Measurements from ENCODE around the gene GYS1.
"Not testable (repeated sequence)": the region's sequence is repeated elsewhere in the genome, so short reads cannot be mapped to it uniquely, and the experiment has no call there.

The GYS1 gene

DNA sequence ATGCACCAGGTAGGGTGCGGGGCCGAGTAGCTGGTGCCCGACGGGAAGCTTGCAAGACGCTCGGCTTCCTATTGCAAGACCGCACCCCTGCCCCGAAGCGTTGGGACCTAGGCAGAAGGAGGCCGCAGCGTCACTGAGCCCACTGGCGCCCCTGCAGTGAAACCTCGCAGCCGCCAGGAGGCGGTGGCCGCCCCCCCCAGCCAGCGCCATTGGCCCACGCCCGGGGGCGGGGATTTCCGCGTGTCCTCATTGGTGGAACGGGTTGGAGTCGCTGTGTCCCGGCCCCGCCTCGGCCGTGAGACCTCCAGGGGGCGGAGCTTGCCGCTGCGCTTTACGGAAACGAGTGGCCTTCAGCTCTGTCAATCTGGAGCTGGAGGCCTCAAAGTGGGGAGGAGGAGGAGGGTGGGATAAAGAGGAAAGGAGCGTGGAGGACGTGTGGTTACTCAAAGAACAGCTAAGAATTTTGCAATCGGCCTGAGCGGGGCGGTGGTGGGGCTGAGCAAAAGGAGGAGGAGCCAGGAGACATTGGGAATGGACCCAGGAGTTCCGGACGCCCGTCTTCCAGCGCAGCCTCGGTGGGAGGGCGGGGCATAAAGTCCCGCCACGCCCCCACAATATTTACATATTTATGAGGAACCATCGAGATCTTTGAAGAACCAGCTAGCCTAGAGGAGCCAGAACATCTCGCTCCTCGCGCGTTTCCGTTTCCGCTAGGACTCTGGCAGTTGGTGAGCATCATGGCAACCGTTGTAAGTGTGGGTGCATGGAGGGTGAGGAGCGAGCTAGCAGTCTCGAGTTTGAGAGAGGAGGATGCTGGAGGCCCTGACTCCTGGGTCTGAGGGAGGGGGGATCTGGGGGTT lies at the start of gene GYS1, which contains the start of gene RUVBL2:
Gene GYS1 (minus strand): TSS at position 135 of the 860 bp plus-strand sequence. CDS start 197 bp downstream, outside the sequence.
Gene RUVBL2 (plus strand): TSS at position 713 of the 860 bp plus-strand sequence. CDS start 25 bp downstream, at position 738.
- DNase-seq = peak; percentile 99

DNA sequence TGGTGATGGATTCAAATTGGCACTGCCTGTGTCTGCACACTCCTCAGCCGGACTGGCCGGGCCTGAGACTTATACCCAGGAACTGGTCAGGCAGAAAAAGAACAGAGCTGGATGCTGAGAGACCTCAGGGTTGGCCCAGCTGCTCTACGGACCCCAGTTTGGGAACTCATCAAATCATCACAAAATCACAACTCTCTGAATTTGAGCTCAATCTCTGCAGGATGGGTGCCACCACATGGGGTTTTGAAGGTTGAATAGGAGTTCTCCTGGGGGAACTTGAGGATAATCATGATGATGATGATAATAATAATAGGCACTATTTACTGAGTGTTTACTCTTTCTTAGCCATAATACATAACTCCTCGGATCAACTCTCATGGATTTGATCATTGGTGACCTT lies 49.6 kb upstream of the GYS1 start:
- DNase-seq = not testable (repeated sequence)

DNA sequence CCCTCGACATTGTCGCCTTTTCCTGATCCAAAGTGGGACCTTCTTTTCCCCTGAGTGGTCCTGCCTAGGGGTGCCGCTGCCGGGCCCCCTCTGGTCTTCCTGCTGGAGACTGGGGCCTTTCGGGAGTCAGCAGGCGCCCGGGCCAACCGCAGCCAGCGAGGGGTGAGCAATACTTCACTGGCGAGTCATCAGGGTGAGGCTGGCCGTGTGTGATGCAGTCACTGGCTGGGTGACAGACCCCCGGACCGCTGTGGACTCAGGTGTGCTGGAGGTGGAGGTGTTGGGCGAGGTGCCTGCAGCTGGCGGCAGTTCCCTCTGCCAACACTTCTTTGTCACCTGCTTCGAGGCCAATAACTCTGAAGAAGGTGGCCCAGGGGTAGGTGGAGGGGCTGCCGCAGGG lies 49.1 kb upstream of the GYS1 start:
- DNase-seq = no peak

DNA sequence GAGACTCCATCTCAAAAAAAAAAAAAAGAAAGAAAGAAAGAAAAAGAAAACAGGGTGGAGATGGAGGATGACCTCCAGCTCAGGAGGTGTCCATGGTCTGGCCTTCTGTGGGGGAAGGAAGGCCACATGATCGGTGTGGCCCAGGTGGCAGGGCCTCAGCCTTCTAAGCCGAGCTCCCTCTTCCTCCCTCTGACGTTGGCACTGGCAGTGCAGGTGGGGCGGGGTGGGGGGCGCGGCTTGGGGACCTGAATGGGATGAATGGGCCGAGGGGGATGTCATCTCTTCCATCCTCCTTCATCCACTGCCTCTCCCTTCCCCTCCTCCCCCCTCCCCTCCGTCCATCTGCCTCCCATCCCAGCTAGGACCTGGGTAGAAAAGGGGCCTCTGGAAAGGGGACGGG lies 46.6 kb upstream of the GYS1 start:
- not testable (repeated sequence) for DNase-seq

DNA sequence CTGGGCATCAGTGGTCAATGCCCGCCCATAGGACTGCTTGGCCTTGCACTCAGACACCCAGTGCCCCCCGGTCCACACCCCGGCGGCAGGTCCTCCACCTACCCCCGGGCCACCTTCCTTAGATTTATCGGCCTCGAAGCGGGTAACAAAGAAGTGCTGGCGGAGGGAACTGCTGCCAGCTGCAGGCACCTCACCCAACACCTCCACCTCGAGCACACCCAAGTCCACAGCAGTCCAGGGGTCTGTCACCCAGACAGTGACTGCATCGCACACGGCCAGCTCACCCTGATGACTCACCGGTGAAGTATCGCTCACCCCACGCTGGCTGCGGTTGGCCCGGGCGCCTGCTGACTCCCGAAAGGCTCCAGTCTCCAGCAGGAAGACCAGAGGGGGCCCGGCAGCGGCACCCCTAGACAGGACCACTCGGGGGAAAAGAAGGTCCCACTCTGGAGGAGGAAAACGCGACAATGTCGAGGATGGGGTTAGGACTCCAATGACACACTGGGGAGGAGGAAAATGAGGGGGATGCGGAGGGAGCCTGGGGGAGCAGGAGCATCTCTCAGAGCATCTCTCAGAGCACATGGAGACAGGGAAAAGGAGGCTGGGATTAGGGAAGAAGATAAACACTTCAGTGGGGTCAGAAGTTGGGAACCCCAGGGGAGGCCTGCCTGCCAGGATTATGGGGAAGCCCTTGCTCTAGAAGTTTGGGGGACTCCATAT lies 45.6 kb upstream of the GYS1 start:
- DNase-seq = not testable (repeated sequence)

DNA sequence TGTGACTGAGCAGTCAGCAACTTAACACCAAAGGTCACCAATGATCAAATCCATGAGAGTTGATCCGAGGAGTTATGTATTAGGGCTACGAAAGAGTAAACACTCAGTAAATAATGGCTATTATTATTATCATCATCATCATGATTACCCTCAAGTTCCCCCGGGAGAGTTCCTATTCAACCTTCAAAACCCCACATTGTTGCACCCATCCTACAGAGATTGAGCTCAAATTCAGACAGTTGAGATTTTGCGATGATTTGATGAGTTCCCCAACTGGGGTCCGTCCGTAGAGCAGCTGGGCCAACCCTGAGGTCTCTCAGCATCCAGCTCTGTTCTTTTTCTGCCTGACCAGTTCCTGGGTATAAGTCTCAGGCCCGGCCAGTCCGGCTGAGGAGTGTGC lies 45.0 kb upstream of the GYS1 start:
- not testable (repeated sequence) for DNase-seq

DNA sequence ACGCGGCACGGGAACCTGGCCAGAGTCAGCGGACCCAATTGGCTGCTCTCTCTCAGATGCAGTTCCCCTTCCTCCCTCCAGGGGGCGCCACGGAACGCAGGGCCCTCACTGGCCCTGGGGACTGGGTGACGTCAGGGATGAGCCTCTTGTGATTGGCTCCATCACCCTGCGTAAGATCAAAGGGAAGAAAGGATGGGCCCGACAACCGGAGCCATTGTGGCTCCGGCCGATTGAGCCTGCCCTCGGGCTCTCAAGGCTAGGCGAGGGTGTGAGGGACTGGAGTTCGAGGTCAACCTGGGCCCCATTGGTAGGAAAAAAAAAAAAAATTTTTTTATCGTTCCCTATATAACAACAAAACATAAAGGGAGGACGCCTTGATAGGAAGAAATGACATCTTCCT lies 43.7 kb upstream of the GYS1 start, which contains the start of gene CGB1:
Gene CGB1 (minus strand): TSS at position 81 of the 400 bp plus-strand sequence. CDS start 184 bp downstream, outside the sequence.
- not testable (repeated sequence) for DNase-seq

DNA sequence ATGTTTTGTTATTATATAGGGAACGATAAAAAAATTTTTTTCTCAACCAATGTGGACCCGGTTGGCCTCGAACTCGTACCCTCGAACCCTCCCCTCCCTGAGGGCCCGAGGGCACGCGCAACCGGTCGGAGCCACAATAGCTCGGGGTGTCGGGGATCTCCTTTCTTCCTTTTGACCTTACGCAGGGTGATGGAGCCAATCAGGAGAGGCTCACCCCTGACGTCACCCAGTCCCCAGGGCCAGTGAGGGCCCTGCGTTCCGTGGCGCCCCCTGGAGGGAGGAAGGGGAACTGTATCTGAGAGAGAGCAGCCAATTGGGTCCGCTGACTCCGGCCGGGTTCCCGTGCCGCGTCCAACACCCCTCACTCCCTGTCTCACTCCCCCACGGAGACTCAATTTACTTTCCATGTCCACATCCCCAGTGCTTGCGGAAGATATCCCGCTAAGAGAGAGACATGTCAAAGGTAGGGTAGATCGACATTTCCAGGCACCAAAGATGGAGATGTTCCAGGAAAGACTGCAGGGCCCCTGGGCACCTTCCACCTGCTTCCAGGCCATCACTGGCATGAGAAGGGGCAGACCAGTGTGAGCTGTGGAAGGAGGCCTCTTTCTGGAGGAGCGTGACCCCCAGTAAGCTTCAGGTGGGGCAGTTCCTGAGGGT lies 38.7 kb upstream of the GYS1 start, which contains the start of gene CGB2:
Gene CGB2 (plus strand): TSS at position 249 of the 660 bp plus-strand sequence. CDS start 206 bp downstream, at position 455.
- not testable (repeated sequence) for DNase-seq

DNA sequence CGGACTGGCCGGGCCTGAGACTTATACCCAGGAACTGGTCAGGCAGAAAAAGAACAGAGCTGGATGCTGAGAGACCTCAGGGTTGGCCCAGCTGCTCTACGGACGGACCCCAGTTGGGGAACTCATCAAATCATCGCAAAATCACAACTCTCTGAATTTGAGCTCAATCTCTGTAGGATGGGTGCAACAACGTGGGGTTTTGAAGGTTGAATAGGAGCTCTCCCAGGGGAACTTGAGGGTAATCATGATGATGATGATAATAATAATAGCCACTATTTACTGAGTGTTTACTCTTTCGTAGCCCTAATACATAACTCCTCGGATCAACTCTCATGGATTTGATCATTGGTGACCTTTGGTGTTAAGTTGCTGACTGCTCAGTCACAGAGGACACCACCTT lies 37.2 kb upstream of the GYS1 start:
- DNase-seq = not testable (repeated sequence)

DNA sequence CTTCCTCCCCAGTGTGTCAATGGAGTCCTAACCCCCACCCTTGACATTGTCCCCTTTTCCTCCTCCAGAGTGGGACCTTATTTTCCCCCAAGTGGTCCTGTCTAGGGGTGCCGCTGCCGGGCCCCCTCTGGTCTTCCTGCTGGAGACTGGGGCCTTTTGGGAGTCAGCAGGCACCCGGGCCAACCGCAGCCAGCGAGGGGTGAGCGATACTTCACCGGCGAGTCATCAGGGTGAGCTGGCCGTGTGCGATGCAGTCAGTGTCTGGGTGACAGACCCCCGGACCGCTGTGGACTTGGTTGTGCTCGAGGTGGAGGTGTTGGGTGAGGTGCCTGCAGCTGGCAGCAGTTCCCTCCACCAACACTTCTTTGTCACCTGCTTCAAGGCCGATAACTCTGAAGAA lies 36.6 kb upstream of the GYS1 start:
- not testable (repeated sequence) for DNase-seq

DNA sequence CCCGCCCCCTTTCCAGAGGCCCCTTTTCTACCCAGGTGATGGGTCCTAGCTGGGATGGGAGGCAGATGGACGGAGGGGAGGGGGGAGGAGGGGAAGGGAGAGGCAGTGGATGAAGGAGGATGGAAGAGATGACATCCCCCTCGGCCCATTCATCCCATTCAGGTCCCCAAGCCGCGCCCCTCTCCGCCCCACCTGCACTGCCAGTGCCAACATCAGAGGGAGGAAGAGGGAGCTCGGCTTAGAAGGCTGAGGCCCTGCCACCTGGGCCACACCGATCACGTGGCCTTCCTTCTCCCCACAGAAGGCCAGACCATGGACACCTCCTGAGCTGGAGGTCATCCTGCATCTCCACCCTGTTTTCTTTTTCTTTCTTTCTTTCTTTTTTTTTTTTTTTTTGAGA lies 35.6 kb upstream of the GYS1 start:
- not testable (repeated sequence) for DNase-seq

DNA sequence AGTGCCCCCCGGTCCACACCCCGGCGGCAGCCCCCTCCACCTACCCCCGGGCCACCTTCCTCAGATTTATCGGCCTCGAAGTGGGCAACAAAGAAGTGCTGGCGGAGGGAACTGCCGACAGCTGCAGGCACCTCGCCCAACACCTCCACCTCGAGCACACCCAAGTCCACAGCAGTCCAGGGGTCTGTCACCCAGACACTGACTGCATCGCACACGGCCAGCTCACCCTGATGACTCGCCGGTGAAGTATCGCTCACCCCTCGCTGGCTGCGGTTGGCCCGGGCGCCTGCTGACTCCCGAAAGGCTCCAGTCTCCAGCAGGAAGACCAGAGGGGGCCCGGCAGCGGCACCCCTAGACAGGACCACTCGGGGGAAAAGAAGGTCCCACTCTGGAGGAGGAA lies 32.5 kb upstream of the GYS1 start:
- not testable (repeated sequence) for DNase-seq

DNA sequence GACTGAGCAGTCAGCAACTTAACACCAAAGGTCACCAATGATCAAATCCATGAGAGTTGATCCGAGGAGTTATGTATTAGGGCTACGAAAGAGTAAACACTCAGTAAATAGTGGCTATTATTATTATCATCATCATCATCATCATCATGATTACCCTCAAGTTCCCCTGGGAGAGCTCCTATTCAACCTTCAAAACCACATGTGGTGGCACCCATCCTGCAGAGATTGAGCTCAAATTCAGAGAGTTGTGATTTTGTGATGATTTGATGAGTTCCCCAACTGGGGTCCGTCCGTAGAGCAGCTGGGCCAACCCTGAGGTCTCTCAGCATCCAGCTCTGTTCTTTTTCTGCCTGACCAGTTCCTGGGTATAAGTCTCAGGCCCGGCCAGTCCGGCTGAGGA lies 32.0 kb upstream of the GYS1 start:
- DNase-seq = not testable (repeated sequence)

DNA sequence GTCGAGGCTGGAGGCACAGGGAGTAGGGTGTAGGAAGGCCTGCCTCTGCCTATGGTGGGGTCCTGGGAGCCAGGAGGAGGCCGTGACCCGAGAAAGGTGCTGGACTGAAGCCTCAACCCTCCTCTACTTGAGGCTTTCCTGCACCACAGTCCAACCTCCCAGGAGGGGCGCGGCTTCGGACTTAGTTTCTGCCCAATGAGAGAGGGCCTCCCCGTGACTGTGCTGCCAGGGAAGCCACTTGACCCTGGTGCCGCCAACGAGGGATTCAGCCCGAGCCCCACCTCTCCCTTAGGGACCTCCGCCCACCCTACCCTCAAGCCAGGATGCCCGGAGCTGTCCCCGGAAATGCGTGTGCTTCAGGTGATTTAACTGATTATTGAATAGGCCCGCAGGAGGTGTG lies 31.1 kb upstream of the GYS1 start, which contains the start of gene CGB3:
Gene CGB3 (minus strand): TSS at position 101 of the 400 bp plus-strand sequence. CDS start 362 bp downstream, outside the sequence.
- DNase-seq = not testable (repeated sequence)

DNA sequence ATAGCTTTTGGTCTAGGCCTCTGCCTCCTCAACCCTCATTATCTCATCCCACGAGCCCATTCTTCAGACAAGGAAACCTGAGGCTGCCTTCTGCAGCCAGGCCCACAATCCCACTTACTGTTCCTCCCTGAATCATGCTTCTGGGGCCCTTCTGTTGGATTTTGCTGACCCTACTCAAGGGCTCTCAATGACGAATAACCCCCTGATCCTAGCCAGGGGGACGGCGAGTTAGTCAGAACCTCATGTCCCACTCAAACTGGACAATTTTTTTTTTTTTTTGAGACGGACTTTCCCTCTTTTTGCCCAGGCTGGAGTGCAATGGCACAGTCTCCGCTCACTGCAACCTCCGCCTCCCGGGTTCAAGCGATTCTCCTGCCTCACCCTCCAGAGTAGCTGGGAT lies 29.0 kb upstream of the GYS1 start:
- DNase-seq = no peak

DNA sequence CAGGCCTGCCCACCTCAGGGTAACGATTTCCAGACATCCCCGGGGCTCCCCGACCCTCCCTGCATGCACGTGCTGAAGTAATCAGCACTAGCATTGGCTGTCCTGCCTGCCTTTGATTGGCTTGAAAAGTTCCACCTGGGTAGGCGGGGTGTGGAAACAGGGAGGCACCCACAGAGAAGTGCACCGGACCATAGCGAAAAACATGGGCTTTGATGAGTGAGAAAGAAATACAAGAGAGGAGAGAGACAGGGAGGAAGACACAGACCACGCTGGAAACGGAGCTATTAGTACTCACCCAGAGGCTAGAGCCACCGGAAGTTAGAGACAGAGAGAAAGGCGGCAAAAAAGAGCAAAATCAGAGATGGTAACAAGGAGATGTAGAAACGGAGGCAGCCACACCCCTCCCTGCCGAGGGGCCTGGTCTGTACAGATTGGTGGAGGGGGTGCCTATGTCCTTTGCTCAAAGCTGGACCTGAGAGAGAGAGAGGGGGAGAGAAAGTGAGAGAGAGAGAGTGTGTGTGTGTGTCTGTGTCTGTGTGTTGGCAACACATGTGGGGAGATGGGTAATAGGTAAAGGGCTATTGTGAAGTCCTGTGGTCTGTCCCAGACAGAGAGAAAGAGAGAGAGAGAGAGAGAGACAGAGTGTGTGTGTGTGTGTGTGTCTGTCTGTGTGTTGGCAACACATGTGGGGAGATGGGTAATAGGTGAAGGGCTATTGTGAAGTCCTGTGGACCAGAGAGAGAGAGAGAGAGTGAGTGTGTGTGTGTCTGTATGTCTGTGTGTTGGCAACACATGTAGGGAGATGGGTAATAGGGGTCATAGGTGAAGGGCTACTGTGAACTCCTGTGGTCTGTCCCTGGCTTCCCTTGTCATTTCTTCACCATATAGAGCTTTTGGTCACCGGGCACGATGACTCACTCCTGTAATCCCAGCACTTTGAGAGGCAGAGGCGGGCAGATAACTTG lies 28.1 kb upstream of the GYS1 start:
- DNase-seq = no peak

DNA sequence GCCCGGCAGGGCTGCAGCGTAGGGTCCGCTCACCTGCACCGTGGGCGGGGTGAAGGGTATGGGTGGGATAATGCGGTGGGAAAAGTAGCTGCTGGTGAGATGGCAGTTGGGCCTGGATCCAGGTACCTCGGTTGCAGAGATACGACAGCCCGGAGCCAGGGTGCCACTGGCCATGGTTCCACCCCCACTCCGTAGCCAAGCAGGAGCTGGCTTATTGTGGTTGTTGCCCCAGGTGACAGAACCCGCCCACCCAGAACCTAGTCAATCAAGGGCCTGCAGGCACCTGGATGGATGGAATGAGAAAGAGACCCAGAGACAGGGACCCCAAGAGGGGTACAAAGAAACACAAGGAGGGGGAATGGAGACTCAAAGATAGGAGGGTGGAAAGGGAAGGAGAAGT lies 27.2 kb upstream of the GYS1 start:
- DNase-seq = no peak

DNA sequence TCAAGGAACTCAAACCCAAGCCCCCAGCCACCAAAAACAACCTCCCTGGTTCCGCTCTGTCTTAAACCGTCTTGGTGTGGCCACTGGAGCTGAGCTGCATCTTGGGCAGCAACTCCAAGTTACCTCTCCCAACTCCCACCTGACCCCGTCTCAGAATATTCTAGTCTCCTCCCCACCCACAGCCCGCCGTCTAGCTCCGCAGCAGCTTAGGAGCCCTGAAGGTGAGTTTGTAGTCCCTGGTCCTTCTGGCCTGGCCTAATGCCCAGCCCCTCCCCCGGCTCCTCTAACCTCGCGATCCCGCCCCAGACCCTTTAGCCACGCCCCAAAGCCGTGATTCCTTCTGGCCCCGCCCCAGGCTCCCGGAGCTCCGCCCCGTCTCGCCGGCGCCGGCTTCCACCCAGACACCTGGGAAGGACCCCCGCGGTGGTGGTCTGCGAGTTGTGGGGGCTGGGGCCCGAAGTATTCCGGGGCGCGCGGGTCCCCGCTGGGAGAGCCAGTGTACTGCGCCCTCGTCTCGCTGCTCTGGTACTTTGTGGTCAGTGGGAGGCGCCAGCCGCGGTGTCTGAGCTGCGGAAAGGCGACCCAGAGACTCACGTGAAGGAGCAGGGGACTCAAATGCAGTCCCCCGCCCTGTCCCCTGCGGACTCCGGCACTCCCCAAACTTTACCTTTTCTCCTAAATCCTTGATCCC lies 26.3 kb upstream of the GYS1 start:
- DNase-seq = peak; percentile 46

DNA sequence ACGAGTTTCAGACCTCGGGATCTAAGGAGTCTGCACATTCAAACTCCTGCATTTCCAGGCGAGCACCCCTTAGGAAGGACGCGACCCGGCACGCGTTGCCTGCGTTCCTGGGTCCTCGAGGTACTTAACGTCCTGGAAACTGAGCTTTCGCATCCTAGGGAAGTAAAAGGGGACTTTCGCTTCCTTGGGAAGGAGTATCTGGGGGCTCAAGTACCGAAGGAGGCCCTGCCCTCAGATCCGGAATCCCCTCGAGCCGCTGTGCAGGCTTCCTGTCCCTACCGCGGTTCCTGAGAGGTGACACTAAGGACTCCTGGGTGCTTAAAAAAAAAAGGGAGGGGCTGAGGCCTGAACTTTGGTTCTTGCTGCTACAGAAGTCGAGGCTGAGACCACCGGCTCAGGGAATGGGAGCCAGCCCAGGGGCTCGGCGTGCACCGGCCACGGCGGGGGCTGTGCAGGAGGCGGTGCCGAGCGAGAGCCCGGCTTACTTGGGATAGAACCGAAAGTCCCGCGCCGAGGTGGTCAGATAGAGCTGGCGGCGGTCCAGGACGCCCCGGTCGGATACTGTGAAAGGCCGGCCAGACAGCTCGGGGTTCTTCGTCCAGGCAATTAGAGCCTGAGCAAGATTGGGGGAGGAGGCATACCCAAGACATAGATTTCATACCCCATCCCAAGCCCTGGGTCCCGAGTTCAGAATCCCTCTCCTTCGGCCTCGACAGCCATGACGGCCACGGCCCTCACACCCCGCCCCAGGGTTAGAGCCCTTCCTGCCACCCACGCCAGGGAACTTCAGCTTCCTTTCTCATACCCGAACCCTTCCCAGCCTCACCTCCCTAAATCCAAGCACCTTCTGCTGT lies 25.5 kb upstream of the GYS1 start:
- not testable (repeated sequence) for DNase-seq
